Stimulated activated CD4-positive, alpha-beta T cell treated with anti-CD3 and anti-CD28 coated beads, TNF-alpha, amount 100 ng/mL, for 48 hours (primary cell): ENCODE results near the gene NOTUM.

Experiments used
- DNase-seq, 3 donors: peaks; one replicate each; pipeline ENCODE4 v3.0.0-alpha.2; 2020; ENCODE audit warnings: low read depth in 3 of 3

The NOTUM gene

DNA sequence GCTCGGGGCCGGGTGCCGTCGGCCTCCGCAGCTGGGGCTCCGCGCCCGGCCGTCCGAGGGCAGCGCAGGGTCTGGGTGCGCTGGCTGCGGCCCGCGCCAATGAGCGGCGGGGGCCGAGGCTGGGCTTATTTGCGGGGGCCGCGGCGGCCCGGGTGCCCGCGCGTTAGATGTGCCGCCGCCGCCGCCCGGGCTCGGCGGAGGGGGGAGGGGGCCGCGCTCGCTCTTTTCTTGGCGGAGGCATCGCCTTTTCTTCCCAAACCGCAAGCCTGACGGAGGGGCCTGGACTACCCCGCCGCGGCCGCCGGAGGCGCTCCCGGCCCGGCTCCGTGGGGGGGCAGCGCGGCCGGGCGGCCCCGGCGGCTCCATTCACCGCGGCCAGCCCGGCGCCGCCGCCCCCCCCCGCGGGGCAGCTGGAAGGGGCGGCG, at the start of gene NOTUM:
Gene NOTUM (minus strand): TSS at position 101 of the 425 bp plus-strand sequence. CDS start 278 bp downstream, outside the sequence.
- no peak for DNase-seq

DNA sequence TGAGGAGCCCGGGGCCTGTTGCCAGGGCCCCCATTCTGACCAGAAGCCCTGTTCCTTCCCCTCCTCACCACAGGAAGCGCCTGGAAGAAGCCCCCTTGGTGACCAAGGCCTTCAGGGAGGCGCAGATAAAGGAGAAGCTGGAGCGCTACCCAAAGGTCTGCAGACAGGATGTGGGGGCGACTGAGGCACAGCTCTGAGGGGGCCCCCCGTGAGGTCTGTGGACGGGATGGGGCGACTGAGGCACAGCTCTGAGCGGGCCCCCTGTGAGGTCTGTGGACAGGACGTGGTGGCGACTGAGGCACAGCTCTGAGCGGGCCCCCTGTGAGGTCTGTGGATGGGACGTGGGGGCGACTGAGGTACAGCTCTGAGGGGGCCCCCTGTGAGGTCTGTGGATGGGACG, 48.4 kb upstream of the NOTUM start:
- DNase-seq = no peak

DNA sequence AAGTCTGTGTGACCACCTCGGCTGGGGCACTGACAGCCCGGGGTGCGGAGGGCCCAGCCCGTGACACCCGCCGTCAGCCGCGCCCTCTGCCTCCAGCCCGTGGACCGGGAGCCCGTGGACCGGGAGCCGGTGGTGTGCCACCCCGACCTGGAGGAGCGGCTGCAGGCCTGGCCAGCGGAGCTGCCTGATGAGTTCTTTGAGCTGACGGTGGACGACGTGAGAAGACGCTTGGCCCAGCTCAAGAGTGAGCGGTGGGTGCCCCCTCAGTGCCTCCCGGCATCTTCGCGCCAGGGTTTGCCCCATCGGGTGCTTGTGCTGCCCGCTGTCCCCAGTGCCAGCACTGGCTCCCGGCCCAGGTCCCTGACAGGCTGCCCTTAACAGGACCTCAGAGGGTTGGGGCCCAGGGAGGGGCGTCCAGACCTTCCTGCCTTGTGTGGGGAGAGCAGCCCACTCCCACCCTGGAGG, 48.0 kb upstream of the NOTUM start:
- no peak for DNase-seq

- no peak for DNase-seq
These were observed 47.4 kb upstream of the NOTUM start for GRCh38 chr17:82008258-82008940.

GRCh38 chr17:82007495-82008257, 46.7 kb upstream of the NOTUM start:
- no peak for DNase-seq

DNA sequence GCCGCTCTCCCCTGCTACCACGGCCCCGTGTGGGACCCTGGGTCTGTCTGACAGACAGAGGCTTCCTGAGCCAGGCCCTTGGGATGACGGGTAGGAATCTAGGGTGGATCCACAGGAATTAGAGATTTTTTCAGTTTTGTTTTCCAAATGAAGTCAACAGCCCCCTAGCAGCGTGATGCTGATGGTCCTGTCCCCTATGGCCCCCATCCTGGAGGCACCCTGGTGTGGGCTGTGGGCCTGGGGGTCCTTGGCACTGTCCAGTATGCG, 46.2 kb upstream of the NOTUM start:
- DNase-seq = no peak

GRCh38 chr17:82006468-82007227, 45.7 kb upstream of the NOTUM start:
- no peak for DNase-seq

- DNase-seq = no peak
These were observed 44.8 kb upstream of the NOTUM start for GRCh38 chr17:82005701-82006348.

DNA sequence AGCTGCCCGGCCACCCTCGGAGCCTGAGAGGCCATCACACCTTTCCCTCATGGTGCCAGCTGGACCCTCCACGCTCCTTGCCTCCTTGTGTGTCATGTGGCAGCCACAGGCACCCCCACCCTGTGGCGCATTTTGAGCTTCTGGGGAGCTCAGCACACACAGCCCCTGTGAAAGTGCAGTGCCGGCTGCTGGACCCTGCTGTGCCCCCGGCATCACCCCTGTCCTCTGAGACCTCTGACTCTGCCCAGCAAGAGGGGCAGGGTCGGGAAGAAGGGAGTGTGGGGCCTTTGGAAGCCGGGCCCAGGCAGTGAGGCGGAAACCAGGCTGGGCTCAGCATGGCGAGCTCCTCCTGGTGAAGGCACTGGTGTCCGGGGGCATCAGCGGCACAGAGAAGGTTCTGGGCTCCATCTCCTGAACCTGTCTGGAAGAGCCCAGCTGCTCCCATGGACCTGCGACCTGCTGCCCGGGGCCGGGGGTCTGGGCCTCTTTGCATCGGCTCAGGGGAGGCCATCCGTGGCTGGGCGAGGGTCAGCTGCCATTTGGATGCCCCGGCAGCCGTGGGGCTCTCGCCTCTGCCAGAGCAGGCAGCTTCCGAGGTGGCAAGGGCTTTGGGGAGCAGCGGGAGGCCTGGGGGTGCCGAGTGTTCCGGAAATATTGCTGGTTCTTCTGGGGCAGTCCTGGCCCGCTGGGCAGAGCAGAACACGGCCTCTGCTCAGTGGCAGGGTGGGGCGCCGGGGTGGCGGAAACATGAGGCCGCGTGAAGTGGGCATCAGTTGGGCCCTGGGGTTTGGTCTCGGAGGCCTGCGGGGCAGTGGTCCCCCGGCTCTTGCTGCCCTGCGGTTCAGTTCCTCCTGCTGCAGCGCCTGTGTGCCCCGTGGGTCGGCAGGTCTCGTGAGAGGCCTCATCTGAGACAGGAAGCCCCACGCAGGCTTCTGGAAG, 43.8 kb upstream of the NOTUM start:
- no peak for DNase-seq

- peak in 2 of 3 donors; percentile 15 to 24 for DNase-seq
These were observed 42.7 kb upstream of the NOTUM start for GRCh38 chr17:82003411-82004381.

GRCh38 chr17:82001571-82002056, 40.6 kb upstream of the NOTUM start:
- DNase-seq = no peak

DNA sequence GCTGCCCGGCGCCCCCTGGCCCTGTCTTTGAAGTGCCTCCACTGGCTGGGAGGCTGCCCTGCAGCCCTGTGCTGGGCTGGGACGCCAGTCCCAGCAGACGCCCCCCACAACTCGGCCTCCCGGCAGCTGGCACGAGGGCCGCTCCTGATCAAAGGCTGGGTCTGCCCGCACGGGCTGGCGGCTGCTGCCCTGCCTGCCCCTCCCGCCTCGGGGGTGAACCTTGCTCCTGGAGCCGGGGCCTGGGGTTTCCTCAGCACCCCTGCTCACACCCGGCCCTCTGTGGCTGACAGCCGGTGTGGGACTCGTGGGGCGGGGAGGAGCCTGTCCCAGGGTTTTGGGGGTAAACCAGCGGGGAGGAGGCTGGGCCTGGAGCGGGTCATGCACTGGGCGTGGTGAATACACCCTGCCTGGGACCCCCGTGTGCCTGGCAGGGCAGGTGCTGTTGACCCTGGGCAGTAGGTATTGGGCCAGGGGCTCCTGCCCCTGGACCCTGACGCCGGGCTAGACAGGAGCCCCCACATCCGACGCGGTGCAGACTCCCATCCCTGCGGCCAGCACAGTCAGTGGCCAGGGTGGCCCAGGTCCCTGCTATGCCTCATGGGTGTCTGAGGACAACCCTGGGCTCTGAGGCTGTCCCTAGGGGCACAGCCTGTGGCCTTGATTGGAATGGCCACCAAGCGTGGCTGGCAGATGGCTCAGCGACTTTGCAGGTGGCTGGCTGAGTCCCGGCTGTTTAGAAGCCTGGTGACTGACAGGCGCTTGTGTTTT, 40.0 kb upstream of the NOTUM start:
- DNase-seq = no peak

- DNase-seq = no peak
These were observed 39.2 kb upstream of the NOTUM start for GRCh38 chr17:81999976-82000802.

- DNase-seq = no peak
These were observed 38.6 kb upstream of the NOTUM start for GRCh38 chr17:81999587-81999975.

DNA sequence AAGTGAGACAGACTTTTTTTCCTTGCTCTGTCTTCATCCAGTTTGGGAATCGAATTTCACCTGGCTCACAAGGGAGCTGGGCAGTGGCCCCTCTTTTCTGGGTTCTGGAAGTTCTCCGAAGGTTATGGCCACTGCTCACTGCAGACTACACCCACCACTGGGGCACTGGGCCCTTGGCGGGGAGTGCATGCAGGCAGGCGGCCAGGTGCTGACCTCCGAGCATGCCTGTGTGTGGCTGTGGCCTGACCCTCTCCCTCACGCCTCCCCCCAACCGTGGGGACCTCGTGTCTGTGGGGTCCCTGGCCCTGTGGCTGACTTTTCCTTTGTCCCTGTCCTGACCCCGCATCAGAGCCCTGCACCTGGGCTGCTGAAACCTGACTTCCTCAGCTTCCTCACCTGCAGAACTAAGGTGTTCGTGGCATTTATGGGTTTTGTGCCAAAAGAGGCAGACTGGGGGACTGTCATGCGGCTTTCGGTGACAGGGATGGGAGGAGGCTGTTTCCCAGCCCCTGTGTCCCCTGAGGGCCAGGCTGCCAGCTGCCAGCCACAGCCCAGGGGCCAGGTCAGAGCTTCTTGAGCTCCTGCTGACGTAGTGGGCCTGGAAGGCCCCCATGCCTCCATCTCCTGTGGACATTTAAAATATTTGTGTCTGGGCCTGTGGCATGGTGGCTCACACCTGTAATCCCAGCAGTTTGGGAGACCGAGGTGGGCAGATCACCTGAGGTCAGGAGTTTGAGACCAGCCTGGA, 37.9 kb upstream of the NOTUM start:
- DNase-seq = no peak

DNA sequence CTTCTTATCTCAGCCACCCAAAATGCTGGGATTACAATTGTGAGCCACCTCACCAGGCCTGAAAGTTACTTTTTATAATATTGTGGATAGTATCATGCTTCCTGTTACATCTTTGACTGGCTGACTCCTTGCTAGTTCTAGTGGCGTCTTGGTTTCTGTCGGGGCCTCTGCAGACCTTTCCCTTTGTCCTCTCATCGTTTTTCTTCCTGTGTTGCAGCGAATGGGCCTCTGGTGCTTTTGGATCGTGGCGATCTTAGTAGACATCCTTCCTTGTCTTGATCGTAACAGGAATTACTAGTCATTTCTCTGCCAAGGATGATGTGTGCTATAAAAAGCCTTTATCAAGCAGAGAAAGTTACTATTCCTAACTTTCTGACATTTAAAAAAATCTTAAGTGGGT, 37.2 kb upstream of the NOTUM start:
- no peak for DNase-seq

GRCh38 chr17:81996757-81997441, 35.9 kb upstream of the NOTUM start:
- DNase-seq = no peak
